ENCODE measurements around the gene PKD1.

Gene PKD1

DNA sequence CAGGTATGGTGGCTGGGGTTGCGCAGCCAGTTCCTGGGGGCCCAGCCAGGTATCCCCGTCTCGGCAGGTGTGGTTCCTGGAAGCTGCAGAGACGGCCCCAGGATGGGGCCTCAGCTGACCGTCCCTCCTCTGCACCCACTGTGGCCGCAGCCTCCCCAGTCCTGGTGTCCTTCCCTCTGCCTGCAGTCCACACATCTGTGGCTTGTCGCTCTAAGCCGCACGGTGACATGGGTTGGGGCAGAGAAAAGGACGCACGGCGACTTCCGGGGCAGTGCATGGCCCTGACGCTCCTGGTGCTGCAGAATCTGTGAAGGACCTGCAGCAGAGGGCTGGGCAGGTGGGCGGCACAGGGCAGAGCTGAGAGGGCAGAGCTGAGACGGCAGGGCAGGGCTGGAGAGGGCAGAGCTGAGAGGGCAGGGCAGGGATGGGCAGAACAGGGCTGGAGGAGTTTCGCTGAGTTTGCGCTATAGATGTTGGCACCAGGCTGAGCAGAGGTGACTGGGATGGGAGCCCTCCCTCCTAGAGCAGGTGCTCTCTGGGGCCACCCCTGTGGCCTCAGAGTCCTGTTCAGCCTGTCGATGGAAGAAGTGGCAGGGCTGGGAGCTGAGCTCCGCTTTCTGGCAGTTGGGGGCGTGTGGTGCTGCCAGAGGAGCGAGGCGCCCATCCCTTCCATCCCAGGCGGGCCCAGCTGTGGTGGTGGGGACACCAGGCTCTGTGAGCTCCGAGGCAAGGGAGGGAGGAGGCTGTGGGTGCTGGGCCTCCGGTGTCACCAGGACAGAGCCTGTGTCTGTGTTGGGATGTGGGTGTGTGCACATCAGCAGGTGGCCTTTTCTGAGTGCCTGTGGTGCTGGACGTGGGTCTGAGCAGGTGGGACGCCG is 64.9 kb downstream of the PKD1 start:
- DNase-seq = no peak

DNA sequence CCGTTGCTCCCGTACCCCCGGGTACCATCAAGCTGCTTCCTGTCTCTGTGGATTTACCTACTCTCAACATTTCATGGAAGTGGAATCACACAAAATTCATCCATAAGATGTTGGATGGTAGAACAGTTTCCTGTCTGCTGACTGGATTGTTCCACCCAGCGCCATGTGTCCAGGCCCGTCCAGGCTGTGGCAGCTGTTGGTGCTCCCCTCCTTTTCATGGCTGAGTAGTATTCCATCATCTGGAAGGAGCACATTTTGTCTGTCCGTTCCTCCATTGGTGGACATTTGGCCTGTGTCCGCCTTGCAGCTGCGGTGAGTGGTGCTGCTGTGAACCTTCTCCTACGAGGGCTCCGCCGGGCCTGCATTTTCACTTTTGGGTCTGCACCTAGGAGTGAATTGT is 69.6 kb downstream of the PKD1 start:
- no peak for DNase-seq

- DNase-seq = no peak
These were observed 71.2 kb downstream of the PKD1 start for GRCh38 chr16:2064368-2064945.

- no peak for DNase-seq
These were observed 71.8 kb downstream of the PKD1 start for GRCh38 chr16:2063861-2064260.

GRCh38 chr16:2062801-2063200 is 72.9 kb downstream of the PKD1 start:
- no peak for DNase-seq

GRCh38 chr16:2061526-2061925 is 74.2 kb downstream of the PKD1 start:
- DNase-seq = no peak

DNA sequence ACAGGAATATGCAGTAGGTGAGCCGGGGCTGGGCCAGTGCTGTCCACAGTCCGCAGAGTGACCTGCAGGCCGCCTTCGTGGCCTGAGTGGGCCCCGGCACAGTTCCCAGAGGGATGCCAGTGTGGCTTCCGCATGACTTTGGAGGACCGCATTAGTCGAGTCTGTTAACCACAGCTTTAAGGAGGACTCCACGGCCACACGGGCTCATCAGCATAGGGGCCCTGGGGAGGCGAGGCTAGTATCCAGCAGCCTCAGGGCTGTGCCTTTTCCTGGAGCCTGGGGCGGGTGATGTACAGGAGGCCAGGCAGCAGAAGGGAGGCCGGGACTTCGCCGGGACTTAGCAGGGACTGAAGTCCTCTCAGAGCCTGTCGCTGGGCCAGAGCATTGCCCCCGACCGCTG is 74.7 kb downstream of the PKD1 start:
- DNase-seq = no peak

GRCh38 chr16:2060346-2060745 is 75.4 kb downstream of the PKD1 start:
- DNase-seq = no peak

- DNase-seq = no peak
These were observed 76.8 kb downstream of the PKD1 start for GRCh38 chr16:2058872-2059271.

DNA sequence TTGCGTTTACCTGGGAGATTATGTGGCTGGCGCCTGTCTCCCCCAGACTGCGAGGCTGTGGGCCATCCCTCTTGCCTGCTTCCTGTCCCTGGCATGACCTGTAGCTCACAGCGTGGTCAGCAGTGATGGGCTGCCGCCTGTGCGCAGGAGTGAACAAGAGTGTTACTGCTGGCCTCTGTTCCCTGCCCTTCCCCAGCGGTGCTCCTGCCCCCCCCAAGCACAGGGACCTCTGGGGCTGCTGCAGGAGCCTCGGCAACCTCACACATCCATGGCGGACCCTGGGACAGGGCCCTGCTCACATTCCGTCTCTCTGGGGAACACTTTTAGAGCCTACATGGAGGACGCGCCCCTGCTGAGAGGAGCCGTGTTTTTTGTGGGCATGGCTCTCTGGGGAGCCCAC is 77.3 kb downstream of the PKD1 start:
- no peak for DNase-seq

GRCh38 chr16:2057438-2057837 is 78.3 kb downstream of the PKD1 start:
- no peak for DNase-seq

GRCh38 chr16:2056681-2057407 is 78.9 kb downstream of the PKD1 start:
- peak; percentile 47 for DNase-seq

GRCh38 chr16:2056077-2056476 is 79.6 kb downstream of the PKD1 start:
- peak; percentile 49 for DNase-seq

DNA sequence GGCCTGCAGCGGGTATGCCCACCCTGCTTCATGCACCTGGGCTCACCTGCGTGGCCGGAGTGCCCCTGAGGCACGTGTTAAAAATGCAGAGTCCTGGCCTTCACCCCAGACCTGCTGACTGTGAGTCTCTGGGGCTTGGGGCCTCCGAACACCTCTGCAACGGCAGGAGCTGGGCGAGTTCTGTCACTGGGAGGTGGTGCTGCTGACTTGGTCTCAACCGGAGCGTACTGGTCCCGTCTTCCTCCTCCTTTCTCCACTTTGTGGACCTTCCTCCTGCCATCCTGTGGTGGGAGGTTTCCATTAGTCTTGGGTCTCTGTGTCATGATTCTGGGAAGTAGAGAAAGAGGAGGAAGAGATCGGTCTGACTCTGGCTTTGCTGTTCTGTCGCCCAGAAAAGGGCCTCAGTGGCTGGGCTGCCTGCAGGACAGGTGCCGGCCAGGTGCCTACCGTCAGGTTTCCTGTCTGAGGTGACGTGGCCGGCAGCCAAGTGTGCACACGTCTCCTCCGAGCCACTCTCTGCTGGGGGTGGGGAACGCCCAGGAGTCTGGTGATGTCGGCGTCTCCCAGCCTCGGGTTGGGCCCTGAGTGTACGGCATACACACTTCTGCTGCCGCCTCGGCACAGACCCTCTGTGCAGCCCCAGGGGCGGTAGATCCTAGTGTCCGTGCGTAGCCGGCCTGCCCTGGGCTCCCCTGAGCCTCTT is 81.0 kb downstream of the PKD1 start:
- DNase-seq = no peak

GRCh38 chr16:2053897-2054296 is 81.8 kb downstream of the PKD1 start:
- no peak for DNase-seq

DNA sequence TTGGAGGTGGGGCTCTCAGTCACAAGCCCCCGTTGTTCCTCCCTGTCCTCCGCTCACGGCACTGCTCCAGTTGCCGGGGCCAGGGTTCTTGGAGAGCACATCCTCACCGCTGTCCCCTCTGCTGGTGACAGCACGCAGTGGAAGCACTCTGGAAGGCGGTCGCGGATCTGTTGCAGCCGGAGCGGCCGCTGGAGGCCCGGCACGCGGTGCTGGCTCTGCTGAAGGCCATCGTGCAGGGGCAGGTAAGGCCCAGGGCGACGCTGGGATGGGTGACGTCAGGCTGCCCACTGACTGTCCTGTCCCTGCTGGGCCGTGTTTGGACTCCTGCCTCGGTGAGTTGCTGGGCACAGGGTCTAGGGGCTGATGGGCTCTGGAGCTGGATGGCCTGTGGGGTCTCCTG is 82.5 kb downstream of the PKD1 start:
- no peak for DNase-seq

DNA sequence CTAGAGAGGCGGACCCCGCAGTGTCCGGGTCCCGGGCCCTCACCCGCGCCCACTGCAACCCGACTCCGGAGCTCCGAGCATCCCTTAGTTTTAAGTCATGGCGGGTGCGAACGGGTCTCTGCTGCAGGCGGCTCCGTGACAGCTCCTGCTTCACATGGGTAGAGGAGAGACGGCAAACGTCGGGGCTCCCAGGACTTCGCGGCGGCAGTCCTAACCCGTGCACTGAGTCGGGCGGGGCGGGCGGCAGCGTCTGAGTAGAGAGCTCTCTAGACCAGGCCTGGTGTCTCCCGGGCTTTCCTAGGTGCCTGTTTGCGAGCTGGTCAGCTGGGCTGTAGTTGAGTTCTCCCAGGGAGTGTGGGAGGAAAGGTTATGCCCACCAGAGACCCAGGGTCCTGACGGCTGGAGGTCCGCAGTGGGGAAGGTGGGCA is 87.6 kb downstream of the PKD1 start:
- no peak for DNase-seq

- DNase-seq = peak; percentile 78
These were observed 88.2 kb downstream of the PKD1 start, which contains the start of the genes NTHL1 and TSC2 for GRCh38 chr16:2047330-2048115. NTHL1 (minus strand) TSS chr16:2047834; CDS start chr16:2047823, 11 bp downstream. TSC2 (plus strand) TSS chr16:2047985; CDS start chr16:2048616, 631 bp downstream.

DNA sequence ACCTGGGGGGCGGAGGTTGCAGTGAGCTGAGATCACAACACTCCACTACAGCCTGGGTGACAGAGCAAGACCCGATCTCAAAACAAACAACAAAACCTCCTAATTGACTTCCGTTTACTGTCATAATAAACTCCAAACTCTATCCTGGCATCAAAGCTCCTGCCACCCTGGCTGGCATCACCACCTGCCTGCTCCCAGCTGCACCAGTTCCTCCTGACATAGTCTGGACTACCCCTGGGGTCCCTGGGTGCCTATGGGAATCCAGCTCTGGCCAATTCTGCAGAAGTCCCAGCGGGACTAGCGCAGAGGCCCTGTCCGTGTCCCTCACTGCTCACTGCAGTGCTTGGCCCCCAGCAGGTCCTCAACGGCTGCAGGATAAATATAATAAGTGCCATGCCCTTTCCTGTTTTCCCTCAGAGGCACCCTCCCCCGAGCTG is 88.8 kb downstream of the PKD1 start:
- DNase-seq = no peak

- no peak for DNase-seq
These were observed 89.5 kb downstream of the PKD1 start for GRCh38 chr16:2045965-2046892.

- no peak for DNase-seq
These were observed 91.2 kb downstream of the PKD1 start for GRCh38 chr16:2044541-2044940.
